Endometrial microvascular endothelial cells (primary cell): ENCODE results near the gene MS4A7. TPM values are rescaled to one million over a fixed set of nuclear protein-coding genes. Genes with fewer than 3 reads are reported as not detected.

ENCODE experiments used
- in situ Hi-C: cut with HindIII; loops from 2 replicates; pipeline ENCODE4 v1.10.0; 2017; ENCODE audit warnings: low sequenced_read_pairs, low pct_unique_long_range_greater_than_20kb; ENCODE audit errors: inconsistent ontology term
- total RNA-seq: library from RNA; depleted of rRNA; stranded (reverse); fragments of >200 nt; gene quantifications from one replicate; pipeline ENCODE4 v1.2.3, GENCODE V29; 2015; ENCODE audit errors: inconsistent ontology term

Gene MS4A7
- total RNA-seq, 1 donor from 2014 or later, result not detected

DNA sequence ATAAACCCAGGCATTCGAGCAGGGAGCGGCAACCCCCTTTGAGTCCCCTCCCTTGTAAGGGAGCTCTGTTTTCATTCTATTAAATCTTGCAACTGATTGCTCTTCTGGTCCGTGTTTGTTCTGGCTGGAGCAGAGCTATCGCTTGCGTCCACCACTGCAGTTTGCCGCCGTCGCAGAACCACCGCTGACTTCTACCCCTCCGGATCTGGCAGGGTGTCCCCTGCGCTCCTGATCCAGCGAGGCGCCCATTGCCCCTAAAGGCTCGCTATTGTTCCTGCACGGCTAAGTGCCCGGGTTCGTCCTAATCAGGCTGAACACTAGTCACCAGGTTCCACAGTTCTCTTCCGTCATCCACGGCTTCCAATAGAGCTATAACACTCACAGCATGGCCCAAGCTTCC is 10.4 kb upstream of the MS4A7 start:
- in situ Hi-C loops, result no loop called here

DNA sequence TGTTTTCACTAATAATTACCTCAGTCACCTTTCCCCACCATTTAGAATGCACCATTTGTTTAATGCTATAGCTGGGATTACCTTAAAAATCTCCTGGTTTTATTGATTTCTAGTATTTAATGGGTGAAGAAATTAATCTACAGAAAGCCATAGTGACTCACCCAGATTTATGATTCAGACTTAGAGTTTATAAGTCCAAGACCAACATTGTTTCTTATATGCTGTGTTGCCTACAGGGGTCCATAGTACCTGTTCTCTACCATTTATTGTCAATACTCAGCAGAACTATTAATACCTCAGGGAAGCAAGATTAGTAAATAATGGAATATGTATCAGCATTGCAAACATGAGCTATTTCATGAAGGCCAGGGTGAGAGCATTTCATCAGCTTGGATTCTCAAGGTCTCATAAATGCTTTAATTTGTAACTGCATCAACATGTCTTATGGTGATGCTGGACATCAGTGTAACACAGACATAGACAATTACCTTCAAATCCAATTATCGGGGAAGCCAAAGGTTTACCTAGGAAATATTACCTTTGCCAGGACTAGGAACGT is 8.0 kb upstream of the MS4A7 start:
- in situ Hi-C loops, result no loop called here

DNA sequence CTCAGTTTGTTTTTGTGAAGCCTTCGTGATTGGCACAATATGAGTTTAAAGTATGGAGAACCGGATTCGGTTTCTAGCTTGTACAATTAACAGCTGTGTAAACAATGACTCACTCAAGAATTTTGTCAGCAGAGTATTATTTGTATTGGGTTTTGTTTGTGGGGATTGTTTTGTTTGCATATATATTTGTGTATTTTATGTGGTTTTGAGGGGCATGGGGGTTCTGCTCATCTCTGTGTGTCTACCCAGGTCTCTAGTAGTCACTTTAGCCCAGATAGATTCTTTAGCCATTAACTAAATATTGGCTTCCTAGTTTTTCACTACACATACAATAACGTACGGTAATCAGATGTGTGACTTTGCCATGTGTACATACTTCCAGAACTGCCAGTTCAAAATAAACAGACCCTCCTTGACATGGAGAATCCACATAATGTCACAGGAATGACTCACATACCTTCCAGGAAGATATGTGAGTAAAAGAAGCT is 7.5 kb upstream of the MS4A7 start:
- in situ Hi-C loops, result no loop called here

DNA sequence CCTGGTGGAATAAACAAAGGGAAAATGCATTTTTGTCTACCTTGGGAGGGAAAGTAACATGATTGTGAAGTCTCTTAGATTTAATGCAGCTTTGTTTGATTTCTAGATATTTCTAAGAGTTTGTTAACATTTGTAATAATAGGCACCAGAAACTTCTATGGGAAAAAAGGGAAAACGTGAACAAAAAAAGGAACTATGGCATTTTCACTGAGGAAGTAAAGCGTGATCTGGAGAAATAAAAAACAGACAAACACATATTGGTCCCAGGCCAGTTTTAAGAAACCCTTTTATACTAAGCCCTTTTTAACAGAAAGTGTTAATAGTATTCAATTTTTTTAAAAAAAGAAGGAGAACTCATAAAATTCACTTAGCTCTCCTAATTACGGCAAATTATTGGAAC is 6.9 kb upstream of the MS4A7 start:
- in situ Hi-C loops, result no loop called here

DNA sequence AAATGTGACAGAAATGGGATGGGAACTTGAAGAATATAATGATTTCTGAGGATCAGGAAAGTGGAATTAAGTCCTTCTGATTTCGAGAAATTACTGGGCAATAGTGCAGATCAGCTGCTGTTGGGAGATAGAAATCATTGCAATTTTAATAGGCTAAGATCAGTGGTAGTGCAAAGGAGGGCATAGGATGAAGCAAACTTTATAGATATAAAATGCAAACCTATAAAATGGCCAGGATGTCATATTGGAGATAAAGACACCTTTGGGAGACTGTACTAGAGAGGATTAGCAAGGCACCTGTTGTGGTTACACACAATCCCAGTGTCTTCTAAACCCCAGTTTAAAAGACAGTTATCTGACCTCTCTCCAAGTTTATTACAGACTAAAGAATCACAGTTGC is 6.5 kb upstream of the MS4A7 start:
- in situ Hi-C loops, result no loop called here

DNA sequence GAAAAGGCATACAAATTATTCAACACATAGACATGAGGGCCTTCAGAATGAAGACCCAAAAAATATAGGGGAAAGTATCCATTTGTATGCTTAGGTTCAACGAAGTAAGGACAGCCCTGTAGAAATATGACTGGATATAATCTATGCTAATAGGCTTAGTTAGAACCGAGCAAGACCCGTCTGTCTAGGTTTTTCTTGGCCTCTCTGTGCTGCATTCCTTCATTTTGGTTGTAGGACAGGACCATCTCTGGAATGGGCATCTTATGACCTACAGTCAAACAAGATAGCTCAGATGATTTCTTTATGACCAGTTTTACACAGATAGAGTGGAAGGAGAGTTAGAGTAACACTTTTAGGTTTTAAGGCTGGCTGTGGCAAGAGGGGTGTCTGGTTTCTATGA is 5.6 kb upstream of the MS4A7 start:
- in situ Hi-C loops, result no loop called here

DNA sequence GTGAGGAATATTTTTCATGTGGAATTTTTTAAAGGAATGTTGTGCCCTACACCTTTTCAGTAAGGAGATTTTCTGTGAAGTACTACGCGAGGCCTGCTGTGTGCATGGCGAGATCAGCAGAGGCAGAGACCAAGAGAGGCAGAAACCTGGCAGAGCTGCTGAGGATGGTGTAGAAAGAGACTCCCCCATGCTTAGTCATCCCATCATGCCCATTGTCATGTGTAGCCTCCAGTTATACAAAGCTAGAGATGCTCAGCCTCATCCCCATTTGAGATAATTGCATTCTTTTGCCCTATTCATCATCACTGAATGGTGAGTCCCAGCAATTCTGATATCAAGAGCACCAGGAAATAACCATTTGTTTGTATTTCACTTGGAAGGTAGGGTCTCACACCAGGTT is 3.0 kb upstream of the MS4A7 start:
- in situ Hi-C loops, result no loop called here

DNA sequence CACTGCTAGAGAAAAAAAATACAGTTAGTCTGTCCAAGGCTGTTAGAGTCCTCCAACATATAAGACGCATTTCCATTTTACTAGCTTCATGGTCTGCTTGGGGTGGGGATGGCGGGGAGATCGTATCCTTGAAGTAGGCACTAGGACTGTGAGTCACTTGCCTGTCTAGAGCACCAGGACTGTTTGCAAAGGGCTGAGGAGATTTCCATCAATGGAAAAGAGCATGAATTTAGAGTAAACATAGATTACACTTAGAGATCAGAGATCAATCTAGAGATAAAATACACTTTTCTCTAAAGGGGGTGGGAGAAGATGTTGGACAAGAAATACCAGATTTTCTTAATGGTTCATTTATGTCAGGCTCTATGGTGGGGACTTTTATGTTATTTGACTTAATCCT is 1.7 kb upstream of the MS4A7 start:
- in situ Hi-C loops, result no loop called here

DNA sequence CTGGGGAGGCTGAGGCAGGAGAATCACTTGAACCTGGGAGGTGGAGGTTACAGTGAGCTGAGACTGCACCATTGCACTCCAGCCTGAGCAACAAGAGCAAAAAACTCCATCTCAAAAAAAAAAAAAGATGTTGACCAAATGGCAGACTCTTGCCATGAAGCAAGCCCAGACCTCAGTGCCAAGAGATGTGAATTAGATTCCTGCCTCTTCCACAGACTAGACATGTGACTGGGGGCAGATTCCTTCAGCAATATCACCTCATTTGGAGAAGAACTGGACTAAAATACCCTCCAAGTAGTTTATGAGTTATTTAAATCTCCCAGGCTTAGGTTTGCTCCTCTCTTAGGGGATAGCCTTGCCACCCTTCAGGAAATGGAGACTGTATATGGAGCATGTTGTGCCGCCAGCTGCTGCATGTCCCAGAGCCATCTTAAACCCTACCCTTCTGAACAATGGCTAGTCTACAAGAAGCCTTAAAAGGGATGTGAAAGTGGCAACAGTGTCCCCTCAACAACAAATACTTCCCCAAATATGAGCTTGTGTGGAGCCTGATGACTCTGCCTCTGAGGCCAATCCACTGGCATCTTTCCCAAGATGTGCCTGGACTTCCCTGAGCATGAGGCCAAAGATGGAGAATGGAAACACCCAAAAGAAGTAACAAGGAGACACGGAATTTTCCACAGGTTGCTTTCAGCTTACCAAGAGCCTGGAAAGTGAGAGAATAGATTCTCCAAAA is 763 bp upstream of the MS4A7 start:
- in situ Hi-C loops, result no loop called here

DNA sequence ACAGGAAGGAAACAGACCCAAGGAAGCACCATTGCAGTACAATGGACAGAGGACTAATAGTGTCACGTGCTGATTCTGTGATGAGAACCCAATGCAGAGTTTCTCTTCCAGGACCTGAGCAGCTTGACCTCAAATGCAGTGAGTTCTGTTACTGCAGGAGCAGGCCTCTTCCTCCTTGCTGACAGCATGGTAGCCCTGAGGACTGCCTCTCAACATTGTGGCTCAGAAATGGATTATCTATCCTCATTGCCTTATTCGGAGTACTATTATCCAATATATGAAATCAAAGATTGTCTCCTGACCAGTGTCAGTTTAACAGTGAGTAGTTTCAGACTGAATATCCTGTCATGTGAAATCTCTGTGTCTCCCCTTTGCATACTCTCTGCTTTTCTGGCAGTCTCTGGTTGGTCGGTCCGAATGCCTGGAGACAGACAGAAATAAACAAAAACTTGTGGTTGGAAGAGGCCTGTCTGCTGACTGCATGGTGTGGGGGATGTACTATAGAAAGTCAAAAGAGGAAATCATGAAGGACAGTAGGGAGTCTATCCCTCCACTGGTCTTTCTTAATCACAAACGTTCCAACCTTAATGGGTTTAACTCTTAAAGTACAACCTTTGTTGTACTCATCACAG is 11.1 kb downstream of the MS4A7 start:
- in situ Hi-C loops, result no loop called here

DNA sequence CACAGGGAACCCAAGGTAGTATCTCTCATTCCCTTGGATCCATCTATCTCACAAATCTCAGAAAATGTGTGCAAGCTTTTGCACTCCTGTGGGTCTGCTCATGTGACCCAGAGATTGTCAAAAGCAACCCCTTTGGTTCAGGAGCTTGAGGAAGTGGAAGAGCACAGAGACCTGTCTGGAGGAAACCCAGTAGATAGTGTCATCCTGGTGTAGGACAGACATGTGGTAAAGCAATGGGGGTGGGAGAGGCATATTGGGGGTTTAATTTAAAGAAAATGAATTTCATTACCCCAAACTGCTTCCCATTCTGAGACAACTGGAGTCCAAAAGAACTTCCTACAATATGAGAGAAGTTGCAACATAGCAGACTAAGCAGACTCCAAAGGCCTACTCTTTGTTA is 12.1 kb downstream of the MS4A7 start:
- in situ Hi-C loops, result no loop called here

DNA sequence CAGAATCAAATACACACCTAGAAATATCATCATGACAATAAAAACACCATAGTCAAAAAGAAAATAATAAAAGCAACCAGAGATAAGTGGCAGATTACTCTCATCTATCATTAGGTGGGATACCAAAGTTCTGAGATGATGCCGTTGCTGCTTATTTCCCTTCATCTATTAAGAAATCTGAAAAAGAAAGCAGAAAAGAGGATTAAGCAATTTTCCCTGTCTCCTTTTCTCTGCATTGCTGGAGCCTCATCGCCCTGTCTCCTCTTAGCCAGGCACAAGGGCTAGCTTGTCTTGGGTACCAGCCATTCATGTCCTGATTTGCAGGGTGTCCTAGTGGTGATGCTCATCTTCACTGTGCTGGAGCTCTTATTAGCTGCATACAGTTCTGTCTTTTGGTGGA is 14.0 kb downstream of the MS4A7 start:
- in situ Hi-C loops, result no loop called here

DNA sequence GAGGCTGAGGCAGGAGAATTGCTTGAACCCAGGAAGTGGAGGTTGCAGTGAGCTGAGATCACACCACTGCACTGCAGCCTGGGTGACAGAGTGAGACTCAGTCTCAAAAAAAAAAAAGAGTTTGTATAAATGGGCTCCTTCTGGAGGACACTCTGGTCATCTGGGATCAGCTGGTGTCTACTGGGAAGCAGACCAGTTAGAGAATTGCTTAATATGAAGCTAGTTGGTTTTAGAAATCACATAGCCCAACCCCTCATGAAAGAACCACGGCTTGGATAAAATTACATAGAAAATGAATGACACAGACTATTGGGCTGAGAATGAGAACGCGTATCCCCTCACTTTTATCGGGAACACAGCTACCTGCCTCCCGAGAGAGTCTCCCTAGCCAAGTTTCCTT is 14.7 kb downstream of the MS4A7 start:
- in situ Hi-C loops, result no loop called here

DNA sequence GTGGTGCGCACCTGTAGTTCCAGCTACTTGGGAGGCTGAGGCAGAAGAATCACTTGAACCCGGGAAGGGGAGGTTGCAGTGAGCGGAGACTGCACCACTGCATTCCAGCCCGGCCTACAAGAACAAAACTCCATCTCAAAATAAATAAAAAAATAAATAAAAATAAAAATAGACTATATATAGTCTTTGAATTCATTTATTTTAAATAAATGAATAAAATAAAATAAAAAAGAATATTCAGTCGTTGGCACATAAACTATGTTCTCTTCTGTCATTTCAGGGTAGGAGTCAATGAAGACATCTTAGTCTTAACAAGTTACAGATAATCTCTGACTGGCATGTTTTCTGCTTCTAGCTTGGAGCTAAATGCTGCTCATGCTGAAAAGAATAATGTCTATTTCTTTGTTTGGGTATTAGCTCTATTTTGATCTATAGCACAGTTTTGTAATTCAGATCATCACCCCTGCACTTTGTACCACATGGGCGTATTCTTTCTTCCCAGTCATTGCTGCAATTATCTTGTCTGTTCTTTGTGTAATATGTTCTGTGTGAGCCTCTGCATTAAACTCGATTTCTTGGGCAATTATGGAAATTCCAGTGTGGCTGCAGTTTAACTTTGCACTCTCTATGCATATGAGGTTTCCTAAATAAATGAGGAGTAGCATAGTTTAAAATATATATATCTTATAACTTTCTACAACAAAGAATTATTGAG is 16.5 kb downstream of the MS4A7 start:
- in situ Hi-C loops, result no loop called here

DNA sequence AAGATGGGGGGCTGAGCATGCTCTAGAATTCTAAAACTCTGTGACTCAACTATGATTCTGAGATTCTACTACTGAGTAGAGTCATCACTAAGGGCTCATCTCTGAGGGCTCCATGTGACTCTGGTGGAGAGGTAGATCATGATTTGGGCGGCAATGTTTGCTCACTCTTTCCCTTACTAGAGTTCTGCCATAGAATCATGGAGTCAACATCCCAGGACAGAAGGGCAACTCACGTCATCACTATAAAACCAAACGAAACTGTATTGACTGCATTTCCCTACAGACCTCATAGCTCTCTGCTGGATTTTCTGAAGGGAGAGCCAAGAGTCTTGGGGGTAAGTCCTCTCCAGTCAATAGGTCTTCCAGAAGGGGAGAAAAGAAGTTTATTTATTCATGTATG is 18.1 kb downstream of the MS4A7 start, which contains the start of gene MS4A14:
TSS of gene MS4A14 (plus strand) at position 78 of the 400 bp plus-strand sequence. CDS start at position 198, 120 bp downstream.
- in situ Hi-C loops, result no loop called here

DNA sequence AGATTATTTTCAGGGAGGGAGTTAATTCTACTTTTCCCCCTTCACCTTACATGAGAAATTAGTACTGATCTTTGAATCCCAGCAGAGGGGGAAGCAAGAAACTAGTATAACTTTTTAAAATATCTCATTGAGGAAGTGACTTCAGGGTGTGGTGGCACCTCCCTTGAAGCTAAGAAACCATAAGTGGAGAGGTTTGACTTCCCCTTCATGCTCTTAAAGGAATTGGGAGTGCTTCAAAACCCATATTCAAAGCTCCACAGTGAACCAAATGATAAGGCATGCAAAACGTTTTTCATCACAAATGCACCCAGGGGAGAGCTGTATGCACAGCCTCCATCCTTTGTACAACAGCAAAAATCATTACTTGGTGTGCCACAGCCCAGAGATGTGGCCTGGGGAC is 18.5 kb downstream of the MS4A7 start:
- in situ Hi-C loops, result no loop called here

DNA sequence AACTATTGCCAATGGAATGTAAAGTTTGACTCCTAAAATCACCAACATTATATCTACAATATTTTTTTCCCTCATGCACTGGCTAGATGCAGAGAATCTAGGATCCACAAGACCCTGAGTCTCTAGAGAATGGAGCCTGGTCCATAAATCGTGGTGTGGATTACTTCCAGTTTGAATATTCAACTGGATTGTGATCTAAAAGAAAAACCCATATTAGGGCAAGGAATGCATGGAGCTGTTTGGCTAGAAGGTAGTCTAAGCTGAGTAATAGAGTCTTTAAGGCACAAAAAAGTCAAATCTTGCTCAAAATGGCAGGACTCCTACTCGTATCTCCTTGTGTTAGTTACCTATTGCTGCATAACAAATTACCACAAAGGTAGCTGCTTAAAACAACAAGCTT is 41.7 kb downstream of the MS4A7 start:
- in situ Hi-C loops, result no loop called here

DNA sequence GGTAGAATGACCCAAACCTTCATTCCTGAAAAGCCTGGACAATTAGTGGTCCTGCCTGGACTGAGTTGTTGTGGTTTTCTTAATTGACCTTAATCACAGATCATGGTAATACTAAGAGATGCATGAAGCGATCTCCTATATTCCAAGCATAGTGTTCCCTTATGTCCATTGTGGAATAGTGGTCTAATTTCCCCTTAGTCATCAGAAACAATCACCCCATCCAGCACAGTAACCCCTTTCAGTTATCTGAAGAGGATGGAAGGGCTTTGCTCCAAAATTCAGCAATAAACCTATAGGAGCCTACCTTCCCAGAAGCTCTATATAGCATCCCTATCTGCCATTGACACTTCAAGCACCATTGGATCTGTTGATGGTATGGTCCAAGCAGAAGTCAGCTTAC is 44.3 kb downstream of the MS4A7 start:
- in situ Hi-C loops, result no loop called here

DNA sequence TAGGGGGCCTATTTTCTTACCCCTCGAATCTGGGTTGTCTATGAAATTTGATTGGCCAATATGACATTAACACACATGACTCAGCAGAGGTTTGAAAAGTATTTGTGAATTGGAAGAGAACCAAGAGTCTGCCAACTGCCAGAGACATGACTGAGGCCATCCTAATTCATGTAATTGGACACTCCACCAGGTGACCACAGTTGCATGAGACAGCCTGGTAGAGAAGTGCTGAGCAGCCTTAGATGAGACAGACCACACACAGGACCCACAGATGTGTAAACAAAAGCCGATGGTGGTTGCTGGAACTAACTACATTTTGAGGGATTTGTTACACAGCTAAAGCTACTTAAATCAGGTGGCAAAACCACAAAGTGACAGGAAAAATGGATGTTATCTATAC is 50.2 kb downstream of the MS4A7 start:
- in situ Hi-C loops, result no loop called here

DNA sequence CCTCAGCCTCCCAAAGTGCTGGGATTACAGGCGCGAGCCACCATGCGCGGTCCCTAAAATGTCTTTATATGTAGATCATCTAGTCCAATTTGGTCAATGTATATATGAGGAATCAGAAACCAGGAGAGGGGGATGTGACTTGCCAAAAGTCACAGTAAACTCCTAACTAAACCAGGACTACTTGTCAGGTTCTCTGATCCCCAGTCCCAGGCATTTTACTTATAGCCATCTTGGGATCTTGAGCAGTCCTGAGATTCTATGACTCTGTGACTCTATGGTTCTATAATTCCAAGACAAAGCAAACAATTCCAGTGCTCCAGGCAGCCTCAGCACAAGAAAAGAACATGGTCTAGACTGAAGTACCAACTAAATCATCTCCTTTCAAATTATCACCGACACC is 50.9 kb downstream of the MS4A7 start, which contains the start of gene MS4A5:
TSS of gene MS4A5 (plus strand) at position 301 of the 400 bp plus-strand sequence. CDS start 103 bp downstream, outside the sequence.
- in situ Hi-C loops, result no loop called here
